ENCODE results near the gene COPZ2.

GRCh38 chr17:47989159-47989558 lies 48.4 kb downstream of the COPZ2 start:
- no peak for TF ChIP-seq POLR2A (IDR thresholded peaks at IDR 0.05; ENCODE audit: extremely low read depth, insufficient read length)
- TF ChIP-seq, protein P1, sequence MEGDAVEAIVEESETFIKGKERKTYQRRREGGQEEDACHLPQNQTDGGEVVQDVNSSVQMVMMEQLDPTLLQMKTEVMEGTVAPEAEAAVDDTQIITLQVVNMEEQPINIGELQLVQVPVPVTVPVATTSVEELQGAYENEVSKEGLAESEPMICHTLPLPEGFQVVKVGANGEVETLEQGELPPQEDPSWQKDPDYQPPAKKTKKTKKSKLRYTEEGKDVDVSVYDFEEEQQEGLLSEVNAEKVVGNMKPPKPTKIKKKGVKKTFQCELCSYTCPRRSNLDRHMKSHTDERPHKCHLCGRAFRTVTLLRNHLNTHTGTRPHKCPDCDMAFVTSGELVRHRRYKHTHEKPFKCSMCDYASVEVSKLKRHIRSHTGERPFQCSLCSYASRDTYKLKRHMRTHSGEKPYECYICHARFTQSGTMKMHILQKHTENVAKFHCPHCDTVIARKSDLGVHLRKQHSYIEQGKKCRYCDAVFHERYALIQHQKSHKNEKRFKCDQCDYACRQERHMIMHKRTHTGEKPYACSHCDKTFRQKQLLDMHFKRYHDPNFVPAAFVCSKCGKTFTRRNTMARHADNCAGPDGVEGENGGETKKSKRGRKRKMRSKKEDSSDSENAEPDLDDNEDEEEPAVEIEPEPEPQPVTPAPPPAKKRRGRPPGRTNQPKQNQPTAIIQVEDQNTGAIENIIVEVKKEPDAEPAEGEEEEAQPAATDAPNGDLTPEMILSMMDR (IDR thresholded peaks at IDR 0.05; ENCODE audit: low read depth, low read length): no peak
- TF ChIP-seq MYC (IDR thresholded peaks at IDR 0.05; ENCODE audit: low read depth, low read length): no peak
